Lower lobe of right lung (tissue), 2 donors: ENCODE results near the gene CRTAP. TPM values are rescaled to one million over a fixed set of nuclear protein-coding genes. Genes with fewer than 3 reads are reported as not detected.
"Not testable (repeated sequence)": the region's sequence is repeated elsewhere in the genome, so short reads cannot be mapped to it uniquely, and the experiment has no call there.

ENCODE experiments used
- ATAC-seq, 2 donors: fragments of 200-7000 bp; cut with Tn5 transposase; one replicate each; pipeline ENCODE4 v1.9.1; 2020 to 2022; ENCODE audit warnings: mild to moderate bottlenecking in 2 of 2, moderate library complexity in 2 of 2
- DNase-seq: peaks from one replicate; pipeline ENCODE4 v3.0.0-alpha.2; 2020
- H3K27ac ChIP-seq: fragments of 200-600 bp; one replicate; pipeline ENCODE4 v1.8.0; 2022
- H3K27me3 ChIP-seq: fragments of 200-600 bp; one replicate; pipeline ENCODE4 v1.8.0; 2022; ENCODE audit warnings: low read depth
- H3K36me3 ChIP-seq: fragments of 200-600 bp; one replicate; pipeline ENCODE4 v1.8.0; 2022; ENCODE audit warnings: mild to moderate bottlenecking
- H3K4me1 ChIP-seq: fragments of 200-600 bp; one replicate; pipeline ENCODE4 v1.8.0; 2022
- H3K4me3 ChIP-seq: fragments of 200-600 bp; one replicate; pipeline ENCODE4 v1.8.0; 2022; ENCODE audit warnings: mild to moderate bottlenecking
- H3K9me3 ChIP-seq: fragments of 200-600 bp; one replicate; pipeline ENCODE4 v1.8.0; 2022
- CTCF ChIP-seq: fragments of 200-600 bp; IDR thresholded peaks from one replicate; pipeline ENCODE4 v1.8.0; 2022; ENCODE audit warnings: antibody characterized with exemption, mild to moderate bottlenecking
- intact Hi-C: fragments of 100-400 bp; cut with DNase I; formaldehyde crosslinking; loops from one replicate; pipeline ENCODE4 v1.11.0; 2022
- total RNA-seq: library from RNA; stranded (reverse); fragmentation: NEBNext Ultra II Directional; extraction: Animal tissue kit (Norgen Biotek cat#: 25700); gene quantifications from one replicate; pipeline ENCODE4 v1.2.1, GENCODE V29; 2021
- donor health status: DM: no; HTN: yes; CAD: no; lungs with severe emphysema.

CRTAP gene
- total RNA-seq, 1 donor from 2014 or later = 213 TPM

GRCh38 chr3:33074217-33075067, 39.4 kb upstream of the CRTAP start:
- Histone ChIP-seq H3K27me3 (no peaks in the 10 kb centered on the region), H3K4me1 (no peaks in the 10 kb centered on the region), H3K27ac (no peak overlapping the region), H3K36me3 (peaks cover 26% of the 10 kb centered on the region), H3K4me3 (no peak overlapping the region), H3K9me3 (no peaks in the 10 kb centered on the region)
- DNase-seq (peak; percentile 65), ATAC-seq (peak; percentile 84 to 87)
- intact Hi-C loops = no loop called here
- peak; percentile 79 for TF ChIP-seq CTCF

GRCh38 chr3:33075995-33076394, 37.8 kb upstream of the CRTAP start:
- no peak overlapping the region for H3K4me3 ChIP-seq
- peak; percentile 50 to 53 for ATAC-seq
- TF ChIP-seq CTCF = no peak
- H3K27ac ChIP-seq = no peak overlapping the region
- H3K27me3 ChIP-seq = no peaks in the 10 kb centered on the region
- H3K4me1 ChIP-seq = no peaks in the 10 kb centered on the region
- DNase-seq = no peak
- no peaks in the 10 kb centered on the region for H3K9me3 ChIP-seq
- peaks cover 16% of the 10 kb centered on the region for H3K36me3 ChIP-seq
- intact Hi-C loops = no loop called here

- ATAC-seq = no peak
Observed at GRCh38 chr3:33076952-33077351, 36.9 kb upstream of the CRTAP start.

GRCh38 chr3:33077976-33078375, 35.8 kb upstream of the CRTAP start:
- Histone ChIP-seq H3K9me3 (no peaks in the 10 kb centered on the region), H3K4me3 (no peak overlapping the region), H3K27ac (no peak overlapping the region), H3K27me3 (no peaks in the 10 kb centered on the region), H3K36me3 (no peaks in the 10 kb centered on the region), H3K4me1 (no peaks in the 10 kb centered on the region)
- no peak for TF ChIP-seq CTCF
- ATAC-seq (no peak), DNase-seq (no peak)
- intact Hi-C loops = no loop called here

More at GRCh38 chr3:33076952-33077351, 36.9 kb upstream of the CRTAP start:
- Histone ChIP-seq H3K9me3 (no peaks in the 10 kb centered on the region), H3K27ac (no peak overlapping the region), H3K4me3 (no peak overlapping the region), H3K36me3 (peaks cover 7% of the 10 kb centered on the region), H3K4me1 (no peaks in the 10 kb centered on the region), H3K27me3 (no peaks in the 10 kb centered on the region)
- no peak for DNase-seq
- intact Hi-C loops = no loop called here
- no peak for TF ChIP-seq CTCF

- H3K9me3 ChIP-seq, DNase-seq, intact Hi-C loops: not testable (repeated sequence)
Observed at GRCh38 chr3:33079813-33080212, 34.0 kb upstream of the CRTAP start.

GRCh38 chr3:33081812-33082211, 32.0 kb upstream of the CRTAP start:
- TF ChIP-seq CTCF = no peak
- Histone ChIP-seq H3K27me3 (no peaks in the 10 kb centered on the region), H3K27ac (no peak overlapping the region), H3K9me3 (no peaks in the 10 kb centered on the region), H3K4me3 (no peak overlapping the region), H3K4me1 (no peaks in the 10 kb centered on the region), H3K36me3 (no peaks in the 10 kb centered on the region)
- no peak for ATAC-seq
- no peak for DNase-seq
- intact Hi-C loops = no loop called here

More at GRCh38 chr3:33079813-33080212, 34.0 kb upstream of the CRTAP start:
- not testable (repeated sequence) for H3K27ac ChIP-seq, H3K4me1 ChIP-seq, H3K27me3 ChIP-seq, H3K36me3 ChIP-seq, ATAC-seq, H3K4me3 ChIP-seq
